Natural killer cell (primary cell): ENCODE measurements around the gene NFILZ. TPM values are rescaled to one million over a fixed set of nuclear protein-coding genes. Genes with fewer than 3 reads are reported as not detected.
A peak's percentile ranks its signal among the peaks of the same experiment; 100 is the strongest.
"Not testable (repeated sequence)": the region's sequence is repeated elsewhere in the genome, so short reads cannot be mapped to it uniquely, and the experiment has no call there.

Experiments
- ATAC-seq, 3 donors: fragments of 150-1000 bp in 2 of 3; fragments of 200-7000 bp in 1 of 3; cut with Tn5 transposase; 1 replicate in 1 of 3; 2 replicates in 2 of 3; pipeline ENCODE4 v1.10.0; 2021; ENCODE audit warnings: mild to moderate bottlenecking in 2 of 3, moderate library complexity in 2 of 3
- DNase-seq, 2 donors: peaks; one replicate each; pipeline versions ENCODE4 v3.0.0 to v3.0.0-alpha.2; 2013 to 2021; ENCODE audit warnings: mixed read lengths in 1 of 2
- H3K27ac ChIP-seq: one replicate; pipeline ENCODE4 v1.5.1; 2013; ENCODE audit warnings: mild to moderate bottlenecking, low read length
- H3K27me3 ChIP-seq: one replicate; pipeline ENCODE4 v1.6.1; 2013; ENCODE audit warnings: low read length; ENCODE audit not compliant: control insufficient read depth, insufficient read depth
- H3K36me3 ChIP-seq: one replicate; pipeline ENCODE4 v1.6.1; 2013; ENCODE audit warnings: low read length; ENCODE audit not compliant: control insufficient read depth, insufficient read depth
- H3K4me1 ChIP-seq: one replicate; pipeline ENCODE4 v1.6.1; 2013; ENCODE audit warnings: low read length; ENCODE audit not compliant: control insufficient read depth, insufficient read depth
- H3K4me3 ChIP-seq: one replicate; pipeline ENCODE4 v1.5.1; 2013; ENCODE audit warnings: low read length
- H3K9me3 ChIP-seq: one replicate; pipeline ENCODE4 v1.6.1; 2013; ENCODE audit warnings: low read length; ENCODE audit not compliant: control insufficient read depth, insufficient read depth
- H3K27ac Mint-ChIP-seq, 2 donors: one replicate each; pipeline ENCODE4 v1.8.0; 2022; ENCODE audit warnings: mild to moderate bottlenecking in 2 of 2, mixed read lengths in 2 of 2, moderate library complexity in 1 of 2
- H3K27me3 Mint-ChIP-seq, 2 donors: one replicate each; pipeline ENCODE4 v1.8.0; 2022; ENCODE audit warnings: low read depth in 2 of 2, mixed read lengths in 2 of 2
- H3K36me3 Mint-ChIP-seq: one replicate; pipeline ENCODE4 v1.8.0; 2022; ENCODE audit warnings: mixed read lengths
- H3K4me1 Mint-ChIP-seq, 2 donors: one replicate each; pipeline ENCODE4 v1.8.0; 2022; ENCODE audit warnings: mixed read lengths in 2 of 2
- H3K4me3 Mint-ChIP-seq: one replicate; pipeline ENCODE4 v1.8.0; 2022; ENCODE audit warnings: mild to moderate bottlenecking, moderate library complexity, mixed read lengths
- H3K9me3 Mint-ChIP-seq, 2 donors: one replicate each; pipeline ENCODE4 v1.8.0; 2022; ENCODE audit warnings: mixed read lengths in 2 of 2
- WGBS: methylation state at CpG from one replicate; pipeline ENCODE4 v1.1.7; 2013; ENCODE audit warnings: missing lambda C conversion rate; ENCODE audit not compliant: insufficient coverage; 5-methylcytosine and 5-hydroxymethylcytosine counted together
- intact Hi-C: fragments of 100-400 bp; cut with micrococcal nuclease; formaldehyde crosslinking; loops from one replicate; pipeline ENCODE4 v1.14.2; 2022
- total RNA-seq, 4 donors: library from RNA; stranded (reverse); fragments of 120-200 nt in 1 of 4; gene quantifications; one replicate each; pipeline versions ENCODE4 v1.2.3 to v1.2.4, GENCODE V29; 2013 to 2022
- TF ChIP-seq, protein P1 (sequence below): fragments of 200-600 bp; IDR thresholded peaks from one replicate; pipeline ENCODE4 v1.8.0; 2022; ENCODE audit warnings: antibody characterized with exemption

NFILZ gene
- total RNA-seq, 3 donors from 2014 or later (not counting 1 experiment from before 2014, with no cell fraction given), result not detected

DNA sequence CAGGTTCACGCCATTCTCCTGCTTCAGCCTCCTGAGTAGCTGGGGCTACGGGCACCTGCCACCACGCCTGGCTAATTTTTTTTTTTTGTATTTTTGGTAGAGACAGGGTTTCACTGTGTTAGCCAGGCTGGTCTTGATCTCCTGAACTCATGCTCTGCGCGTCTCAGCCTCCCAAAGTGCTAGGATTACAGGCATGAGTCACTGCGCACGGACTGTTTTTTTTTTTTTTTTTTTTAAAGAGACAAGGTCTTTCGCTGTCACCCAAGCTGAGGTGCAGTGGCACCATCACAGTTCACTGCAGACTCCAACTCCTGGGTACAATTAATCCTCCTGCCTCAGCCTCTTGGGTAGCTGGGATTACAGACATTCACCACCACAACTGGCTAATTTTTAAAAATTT lies 11.7 kb upstream of the NFILZ start:
- TF ChIP-seq, protein P1, sequence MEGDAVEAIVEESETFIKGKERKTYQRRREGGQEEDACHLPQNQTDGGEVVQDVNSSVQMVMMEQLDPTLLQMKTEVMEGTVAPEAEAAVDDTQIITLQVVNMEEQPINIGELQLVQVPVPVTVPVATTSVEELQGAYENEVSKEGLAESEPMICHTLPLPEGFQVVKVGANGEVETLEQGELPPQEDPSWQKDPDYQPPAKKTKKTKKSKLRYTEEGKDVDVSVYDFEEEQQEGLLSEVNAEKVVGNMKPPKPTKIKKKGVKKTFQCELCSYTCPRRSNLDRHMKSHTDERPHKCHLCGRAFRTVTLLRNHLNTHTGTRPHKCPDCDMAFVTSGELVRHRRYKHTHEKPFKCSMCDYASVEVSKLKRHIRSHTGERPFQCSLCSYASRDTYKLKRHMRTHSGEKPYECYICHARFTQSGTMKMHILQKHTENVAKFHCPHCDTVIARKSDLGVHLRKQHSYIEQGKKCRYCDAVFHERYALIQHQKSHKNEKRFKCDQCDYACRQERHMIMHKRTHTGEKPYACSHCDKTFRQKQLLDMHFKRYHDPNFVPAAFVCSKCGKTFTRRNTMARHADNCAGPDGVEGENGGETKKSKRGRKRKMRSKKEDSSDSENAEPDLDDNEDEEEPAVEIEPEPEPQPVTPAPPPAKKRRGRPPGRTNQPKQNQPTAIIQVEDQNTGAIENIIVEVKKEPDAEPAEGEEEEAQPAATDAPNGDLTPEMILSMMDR, result no peak
- Mint-ChIP-seq H3K4me3 (no peak overlapping the region), H3K27me3 (peaks cover 0 to 12% of the 10 kb centered on the region in 2 donors), H3K27ac (no peak overlapping the region), H3K36me3 (no peaks in the 10 kb centered on the region), H3K4me1 (peaks cover 16% of the 10 kb centered on the region in 2 donors), H3K9me3 (no peaks in the 10 kb centered on the region)
- DNase-seq, result no peak
- no peak overlapping the region for H3K27ac ChIP-seq
- no peak overlapping the region for H3K4me3 ChIP-seq
- WGBS, result 91% methylated on average over 8 of the region's 8 CpGs
- no peak for ATAC-seq
- H3K27me3 ChIP-seq, result no peaks in the 10 kb centered on the region
- H3K4me1 ChIP-seq, result peaks cover 14% of the 10 kb centered on the region
- no peaks in the 10 kb centered on the region for H3K9me3 ChIP-seq
- intact Hi-C loops, result loop anchor here (5.0 kb wide), 1 partner anchor 36 kb away; no protein-coding TSS in a partner anchor
- H3K36me3 ChIP-seq, result no peaks in the 10 kb centered on the region

DNA sequence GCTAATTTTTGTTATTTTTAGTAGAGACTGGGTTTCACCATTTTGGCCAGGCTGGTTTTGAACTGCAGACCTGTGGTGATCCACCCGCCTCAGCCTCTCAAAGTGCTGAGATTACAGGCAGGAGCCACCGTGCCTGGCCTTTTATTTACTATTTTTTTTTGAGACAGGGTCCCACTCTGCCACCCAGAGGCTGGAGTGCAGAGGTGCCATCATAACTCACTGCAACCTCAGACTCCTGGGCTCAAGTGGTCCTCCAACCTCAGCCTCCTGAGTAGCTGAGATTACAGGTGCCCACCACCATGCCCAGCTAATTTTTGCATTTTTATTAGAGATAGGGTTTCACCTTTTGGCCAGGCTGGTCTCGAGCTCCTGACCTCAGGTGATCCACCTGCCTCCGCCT lies 7.5 kb upstream of the NFILZ start:
- H3K4me1 ChIP-seq, H3K27me3 ChIP-seq, H3K36me3 Mint-ChIP-seq, H3K27ac Mint-ChIP-seq, H3K36me3 ChIP-seq, H3K4me3 ChIP-seq, H3K9me3 Mint-ChIP-seq, H3K9me3 ChIP-seq, H3K4me3 Mint-ChIP-seq, H3K27me3 Mint-ChIP-seq, H3K4me1 Mint-ChIP-seq, H3K27ac ChIP-seq, intact Hi-C loops: not testable (repeated sequence)
- peak in 2 of 3 donors; percentile 64 to 67 for ATAC-seq
- peak in 1 of 2 donors; percentile 30 for DNase-seq
- WGBS, result 59% methylated on average over 4 of the region's 4 CpGs

DNA sequence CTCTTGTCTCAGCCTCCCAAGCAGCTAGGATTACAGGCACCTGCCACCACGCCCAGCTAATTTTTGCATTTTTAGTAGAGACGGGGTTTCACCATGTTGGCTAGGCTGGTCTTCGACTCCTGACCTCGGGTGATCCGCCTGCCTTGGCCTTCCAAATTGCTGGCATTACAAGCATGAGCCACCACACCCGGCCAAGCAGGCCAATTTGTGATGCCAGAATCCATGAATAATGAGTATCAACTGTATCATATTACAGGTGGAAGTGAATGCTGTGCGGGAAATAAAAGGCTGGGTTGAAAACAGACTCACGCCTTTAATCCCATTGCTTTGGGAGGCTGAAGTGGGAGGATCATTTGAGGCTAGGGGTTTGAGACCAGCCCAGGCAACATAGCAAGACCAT lies 3.6 kb upstream of the NFILZ start:
- Mint-ChIP-seq H3K4me3 (no peak overlapping the region), H3K27me3 (peaks cover 0 to 2% of the 10 kb centered on the region in 2 donors), H3K4me1 (peaks cover 0 to 7% of the 10 kb centered on the region in 2 donors), H3K27ac (no peak overlapping the region), H3K9me3 (no peaks in the 10 kb centered on the region), H3K36me3 (no peaks in the 10 kb centered on the region)
- Histone ChIP-seq H3K36me3 (no peaks in the 10 kb centered on the region), H3K4me1 (no peaks in the 10 kb centered on the region), H3K27me3 (no peaks in the 10 kb centered on the region), H3K9me3 (no peaks in the 10 kb centered on the region), H3K4me3 (no peak overlapping the region), H3K27ac (no peak overlapping the region)
- TF ChIP-seq, protein P1, result no peak
- WGBS, result 90% methylated on average over 8 of the region's 8 CpGs
- ATAC-seq (no peak), DNase-seq (no peak)
- intact Hi-C loops, result no loop called here

DNA sequence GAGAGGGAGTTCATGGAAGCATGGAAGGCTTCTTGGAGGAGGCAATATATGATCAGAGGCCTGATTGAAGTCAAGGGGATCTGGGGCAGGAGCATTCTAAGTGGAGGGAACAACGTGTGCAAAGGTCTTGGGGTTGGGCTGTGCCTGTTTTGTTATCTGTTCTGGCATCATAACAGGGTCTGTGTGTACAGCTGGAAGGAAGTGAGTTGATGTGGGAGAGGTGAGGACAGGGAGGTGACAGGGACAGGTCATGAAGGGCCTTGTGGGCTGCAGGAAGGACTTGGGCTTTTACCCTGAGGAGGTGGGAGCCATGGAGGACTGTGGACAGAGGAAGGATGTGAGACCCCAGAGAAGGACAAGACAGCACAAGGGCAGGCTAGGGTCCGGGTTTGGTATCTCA lies 1.2 kb upstream of the NFILZ start:
- Mint-ChIP-seq H3K27ac (no peak overlapping the region), H3K4me3 (no peak overlapping the region), H3K36me3 (no peaks in the 10 kb centered on the region), H3K27me3 (peaks cover 0 to 2% of the 10 kb centered on the region in 2 donors), H3K4me1 (peaks cover 0 to 7% of the 10 kb centered on the region in 2 donors), H3K9me3 (no peaks in the 10 kb centered on the region)
- DNase-seq (no peak), ATAC-seq (no peak)
- intact Hi-C loops, result no loop called here
- 76% methylated on average over 1 of the region's 2 CpGs for WGBS
- H3K4me3 ChIP-seq, result no peak overlapping the region
- H3K27me3 ChIP-seq, result no peaks in the 10 kb centered on the region
- no peak overlapping the region for H3K27ac ChIP-seq
- H3K4me1 ChIP-seq, result no peaks in the 10 kb centered on the region
- TF ChIP-seq, protein P1, result no peak
- no peaks in the 10 kb centered on the region for H3K9me3 ChIP-seq
- H3K36me3 ChIP-seq, result no peaks in the 10 kb centered on the region
